Mesenchymal stem cell (in vitro differentiated cells and primary cell): ENCODE results near the gene FBXW11.
"Not testable (repeated sequence)": the region's sequence is repeated elsewhere in the genome, so short reads cannot be mapped to it uniquely, and the experiment has no call there.

Source experiments
- DNase-seq: peaks from one replicate; pipeline ENCODE4 v3.0.0-alpha.2; 2013
- H2AFZ ChIP-seq: one replicate; pipeline ENCODE4 v1.6.1; 2013; ENCODE audit warnings: low read depth, mild to moderate bottlenecking, control low read depth, inconsistent platforms, low read length, moderate library complexity
- H2AK5ac ChIP-seq: 2 replicates; pipeline ENCODE4 v1.6.1; 2013; ENCODE audit warnings: low read length, moderate library complexity, mild to moderate bottlenecking, inconsistent platforms; ENCODE audit not compliant: severe bottlenecking
- H2BK120ac ChIP-seq: one replicate; pipeline ENCODE4 v1.6.1; 2013; ENCODE audit warnings: low read depth, mild to moderate bottlenecking, inconsistent platforms, low read length, moderate library complexity
- H2BK12ac ChIP-seq, 2 experiments: one replicate each; pipeline ENCODE4 v1.6.1; 2013; ENCODE audit warnings: inconsistent platforms in 2 of 2, low read length in 2 of 2, mild to moderate bottlenecking in 2 of 2, moderate library complexity in 2 of 2, control low read depth in 1 of 2
- H2BK15ac ChIP-seq: one replicate; pipeline ENCODE4 v1.6.1; 2013; ENCODE audit warnings: mild to moderate bottlenecking, low read depth, inconsistent platforms; ENCODE audit not compliant: poor library complexity, severe bottlenecking
- H2BK5ac ChIP-seq: 2 replicates; pipeline ENCODE4 v1.6.1; 2013; ENCODE audit warnings: low read depth, mild to moderate bottlenecking, low read length, control low read depth, inconsistent platforms; ENCODE audit not compliant: poor library complexity, severe bottlenecking
- H3K14ac ChIP-seq, 2 experiments: one replicate each; pipeline ENCODE4 v1.6.1; 2013; ENCODE audit warnings: inconsistent platforms in 2 of 2, low read length in 2 of 2, control low read depth in 1 of 2, mild to moderate bottlenecking in 1 of 2, moderate library complexity in 1 of 2
- H3K18ac ChIP-seq, 2 experiments: one replicate each; pipeline ENCODE4 v1.6.1; 2013; ENCODE audit warnings: inconsistent platforms in 2 of 2, low read length in 2 of 2, control low read depth in 1 of 2, low read depth in 1 of 2, mild to moderate bottlenecking in 1 of 2
- H3K23ac ChIP-seq, 2 experiments: one replicate each; pipeline ENCODE4 v1.6.1; 2013; ENCODE audit warnings: inconsistent platforms in 2 of 2, low read length in 2 of 2, mild to moderate bottlenecking in 2 of 2, moderate library complexity in 2 of 2, control low read depth in 1 of 2
- H3K27ac ChIP-seq: 2 replicates; pipeline ENCODE4 v1.5.1; 2013; ENCODE audit warnings: mild to moderate bottlenecking, moderate library complexity, low read length, control low read depth, inconsistent platforms; ENCODE audit not compliant: poor library complexity, severe bottlenecking
- H3K27me3 ChIP-seq, 2 experiments: 2 replicates each; pipeline versions ENCODE4 v1.6.1 to v1.7.0; 2013; ENCODE audit warnings: low read length in 2 of 2, mild to moderate bottlenecking in 2 of 2, moderate library complexity in 2 of 2, control low read depth in 1 of 2, inconsistent platforms in 1 of 2; ENCODE audit not compliant: control insufficient read depth in 1 of 2, insufficient read depth in 1 of 2
- H3K36me3 ChIP-seq, 2 experiments: 2 replicates each; pipeline versions ENCODE4 v1.6.1 to v1.7.0; 2013; ENCODE audit warnings: low read length in 2 of 2, control low read depth in 1 of 2, inconsistent platforms in 1 of 2, low read depth in 1 of 2, mild to moderate bottlenecking in 1 of 2; ENCODE audit not compliant: insufficient read depth in 2 of 2, control insufficient read depth in 1 of 2
- H3K4ac ChIP-seq, 2 experiments: one replicate each; pipeline ENCODE4 v1.6.1; 2013; ENCODE audit warnings: inconsistent platforms in 2 of 2, low read length in 2 of 2, mild to moderate bottlenecking in 2 of 2, moderate library complexity in 2 of 2, control low read depth in 1 of 2, low read depth in 1 of 2
- H3K4me1 ChIP-seq: 2 replicates; pipeline ENCODE4 v1.6.1; 2013; ENCODE audit warnings: low read depth, low read length, control low read depth; ENCODE audit not compliant: control insufficient read depth, insufficient read depth
- H3K4me2 ChIP-seq: 2 replicates; pipeline ENCODE4 v1.6.1; 2013; ENCODE audit warnings: low read length, mild to moderate bottlenecking, inconsistent platforms; ENCODE audit not compliant: poor library complexity, severe bottlenecking
- H3K4me3 ChIP-seq, 2 experiments: 2 replicates each; pipeline versions ENCODE4 v1.5.1 to v1.7.0; 2013; ENCODE audit warnings: low read length in 2 of 2, mild to moderate bottlenecking in 2 of 2, control low read depth in 1 of 2, low read depth in 1 of 2; ENCODE audit not compliant: insufficient read depth in 1 of 2
- H3K79me1 ChIP-seq: replicated peaks from 2 replicates; pipeline ENCODE4 v1.6.1; 2013; ENCODE audit warnings: mild to moderate bottlenecking, control low read depth, low read length, inconsistent platforms; ENCODE audit not compliant: poor library complexity, severe bottlenecking
- H3K9ac ChIP-seq: 2 replicates; pipeline ENCODE4 v1.7.0; 2013; ENCODE audit warnings: mild to moderate bottlenecking, low read length, moderate library complexity
- H3K9me3 ChIP-seq: 2 replicates; pipeline ENCODE4 v1.7.0; 2013; ENCODE audit warnings: mild to moderate bottlenecking, low read length; ENCODE audit not compliant: control insufficient read depth
- H4K8ac ChIP-seq: one replicate; pipeline ENCODE4 v1.6.1; 2013; ENCODE audit warnings: inconsistent platforms, mild to moderate bottlenecking, low read length, moderate library complexity
- H4K91ac ChIP-seq: one replicate; pipeline ENCODE4 v1.6.1; 2013; ENCODE audit warnings: mild to moderate bottlenecking, low read length, inconsistent platforms
- WGBS: methylation state at CpG from one replicate; pipeline ENCODE4 v1.1.7; 2013; ENCODE audit warnings: mixed read lengths; 5-methylcytosine and 5-hydroxymethylcytosine counted together

FBXW11 gene

DNA sequence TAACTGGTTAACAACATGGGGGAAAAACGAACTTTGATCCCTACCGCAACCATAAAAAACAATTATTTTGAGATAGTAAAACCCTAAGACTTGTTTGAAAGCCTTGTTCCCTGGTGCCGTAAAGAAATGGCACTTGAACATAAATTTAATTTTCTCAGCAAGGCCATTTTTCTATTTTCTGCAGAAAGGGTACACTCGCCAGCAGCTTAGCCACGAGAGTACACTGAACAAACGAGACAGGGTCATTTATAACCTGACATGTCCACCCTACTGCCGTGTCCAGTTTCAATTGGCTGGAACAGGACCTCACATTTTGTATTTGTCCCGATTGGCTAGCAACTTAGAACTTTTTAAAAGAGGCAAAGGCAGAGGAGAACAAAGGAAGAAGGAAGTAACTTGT, 26.8 kb downstream of the FBXW11 start:
- WGBS, result 95% methylated on average over 8 of the region's 8 CpGs
- H3K9me3 ChIP-seq, result peaks cover 39% of the 10 kb centered on the region
- no peak overlapping the region for H4K8ac ChIP-seq
- no peak overlapping the region for H2BK15ac ChIP-seq
- H3K27me3 ChIP-seq, result no peaks in the 10 kb centered on the region
- H3K79me1 ChIP-seq, result peaks cover 22% of the 10 kb centered on the region
- H3K9ac ChIP-seq, result no peak overlapping the region
- no peak overlapping the region for H3K27ac ChIP-seq
- no peak overlapping the region for H2BK5ac ChIP-seq
- no peak overlapping the region for H3K18ac ChIP-seq
- peaks cover 4% of the 10 kb centered on the region for H3K4me1 ChIP-seq
- H3K14ac ChIP-seq, result no peak overlapping the region
- H3K36me3 ChIP-seq, result peaks cover 8 to 9% of the 10 kb centered on the region in 2 experiments
- no peak overlapping the region for H3K4ac ChIP-seq
- H3K23ac ChIP-seq, result no peak overlapping the region
- no peak overlapping the region for H2AK5ac ChIP-seq
- H2BK120ac ChIP-seq, result no peak overlapping the region
- no peak overlapping the region for H3K4me3 ChIP-seq
- no peak overlapping the region for H2BK12ac ChIP-seq
- H3K4me2 ChIP-seq, result no peak overlapping the region
- no peak for DNase-seq
- no peak overlapping the region for H4K91ac ChIP-seq
- no peak overlapping the region for H2AFZ ChIP-seq

DNA sequence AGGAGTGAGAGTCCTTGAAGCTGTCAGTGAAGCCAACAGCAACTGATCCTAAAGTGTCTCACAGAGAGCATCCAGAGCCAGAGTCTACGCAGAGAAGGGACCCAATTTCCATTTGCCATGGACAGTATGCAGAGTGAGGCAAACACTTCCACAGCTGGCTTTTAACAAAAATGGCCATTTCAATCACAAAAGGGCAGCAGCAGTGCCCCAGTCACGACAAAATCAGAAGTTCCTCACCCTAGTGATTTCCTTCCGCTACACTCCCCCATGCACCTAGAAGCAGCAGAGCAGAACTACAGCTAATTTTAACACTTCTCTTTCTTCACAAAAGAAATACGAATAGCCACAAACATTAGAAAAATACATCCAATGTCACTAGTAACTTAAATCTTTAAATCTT, 27.9 kb downstream of the FBXW11 start:
- DNase-seq, result no peak
- Histone ChIP-seq H3K36me3 (peaks cover 8 to 9% of the 10 kb centered on the region in 2 experiments), H2AFZ (no peak overlapping the region), H3K4me2 (no peak overlapping the region), H3K9ac (no peak overlapping the region), H3K4ac (no peak overlapping the region), H2BK5ac (no peak overlapping the region), H2AK5ac (no peak overlapping the region), H4K91ac (no peak overlapping the region), H3K27ac (no peak overlapping the region), H2BK12ac (no peak overlapping the region), H3K79me1 (peaks cover 24% of the 10 kb centered on the region), H4K8ac (no peak overlapping the region), H3K18ac (no peak overlapping the region), H3K14ac (no peak overlapping the region), H2BK120ac (no peak overlapping the region), H3K23ac (no peak overlapping the region), H3K9me3 (peaks cover 39% of the 10 kb centered on the region), H3K27me3 (no peaks in the 10 kb centered on the region), H2BK15ac (no peak overlapping the region), H3K4me1 (peaks cover 4% of the 10 kb centered on the region), H3K4me3 (peak overlapping the region in 1 of 2 experiments; percentile 31)
- whole genome bisulfite sequencing, result 85% methylated on average over 3 of the region's 4 CpGs

DNA sequence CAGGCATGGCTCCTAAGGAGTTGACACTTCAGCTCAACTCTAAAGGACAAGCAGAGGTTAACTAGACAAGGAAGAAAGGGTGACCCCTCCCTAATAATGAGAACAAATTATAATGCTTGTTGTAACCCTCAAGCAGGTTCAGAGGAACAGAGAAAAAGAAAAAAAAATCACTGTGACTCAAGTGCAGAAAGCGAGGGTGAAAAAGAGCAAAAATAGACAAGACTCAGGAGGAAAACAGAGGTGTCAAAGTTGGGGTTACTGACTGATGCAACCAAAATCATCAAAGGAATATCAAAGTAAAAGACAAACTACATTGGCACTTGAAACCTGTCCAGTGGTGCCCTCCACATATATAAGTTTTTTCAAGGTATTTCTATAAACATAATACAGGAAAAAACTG, 28.4 kb downstream of the FBXW11 start:
- no peak for DNase-seq
- Histone ChIP-seq H3K18ac (no peak overlapping the region), H2BK120ac (no peak overlapping the region), H4K91ac (no peak overlapping the region), H3K36me3 (peaks cover 6 to 8% of the 10 kb centered on the region in 2 experiments), H3K27ac (no peak overlapping the region), H3K4me2 (no peak overlapping the region), H3K4ac (no peak overlapping the region), H2AFZ (no peak overlapping the region), H4K8ac (no peak overlapping the region), H3K9ac (no peak overlapping the region), H3K23ac (no peak overlapping the region), H3K4me1 (peaks cover 4% of the 10 kb centered on the region), H2AK5ac (no peak overlapping the region), H3K9me3 (peaks cover 39% of the 10 kb centered on the region), H3K4me3 (peak overlapping the region in 1 of 2 experiments; percentile 17), H2BK12ac (no peak overlapping the region), H3K27me3 (no peaks in the 10 kb centered on the region), H2BK15ac (no peak overlapping the region), H2BK5ac (no peak overlapping the region), H3K14ac (no peak overlapping the region), H3K79me1 (peaks cover 22% of the 10 kb centered on the region)
- 100% methylated on average over 1 of the region's 1 CpG for WGBS

DNA sequence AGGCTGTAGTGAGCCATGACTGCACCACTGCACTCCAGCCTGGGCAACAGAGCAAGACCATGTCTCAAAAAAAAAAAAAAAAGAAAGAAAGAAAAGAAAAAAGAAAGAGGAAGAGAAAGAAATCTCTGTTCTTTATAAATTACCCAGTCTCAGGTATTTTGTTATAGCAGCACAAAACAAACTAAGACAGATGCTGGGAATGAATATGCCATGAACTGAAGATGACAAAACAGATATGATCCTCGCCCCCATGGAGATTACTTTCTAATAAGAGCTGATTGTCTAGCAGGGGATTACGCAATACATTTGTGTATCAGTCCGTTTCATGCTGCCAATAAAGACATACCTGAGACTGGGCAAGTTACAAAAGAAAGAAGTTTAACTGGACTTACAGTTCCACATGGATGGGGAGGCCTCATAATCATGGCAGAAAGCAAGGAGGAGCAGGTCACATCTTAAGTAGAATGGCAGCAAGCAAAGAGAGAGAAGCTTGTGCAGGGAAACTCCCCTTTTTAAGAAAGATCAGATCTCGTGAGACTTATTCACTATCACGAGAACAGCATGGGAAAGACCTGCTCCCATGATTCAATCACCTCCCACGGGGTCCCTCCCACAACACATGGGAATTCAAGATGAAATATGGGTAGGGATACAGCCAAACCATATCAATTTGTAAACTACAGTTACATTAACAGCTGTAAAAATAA, 29.0 kb downstream of the FBXW11 start:
- not testable (repeated sequence) for H4K8ac ChIP-seq, H2AFZ ChIP-seq, H2BK120ac ChIP-seq, H3K4me3 ChIP-seq, H3K18ac ChIP-seq, H3K23ac ChIP-seq, H3K14ac ChIP-seq, H3K4me2 ChIP-seq, H3K4ac ChIP-seq, H2BK12ac ChIP-seq, H2AK5ac ChIP-seq, H2BK5ac ChIP-seq, H4K91ac ChIP-seq, H3K27ac ChIP-seq, H2BK15ac ChIP-seq, DNase-seq, H3K9ac ChIP-seq, H3K4me1 ChIP-seq, H3K36me3 ChIP-seq, H3K27me3 ChIP-seq
- WGBS, result 96% methylated on average over 3 of the region's 6 CpGs
- Histone ChIP-seq H3K79me1 (peaks cover 17% of the 10 kb centered on the region), H3K9me3 (peaks cover 39% of the 10 kb centered on the region)
